Measurements from ENCODE around the gene NXPH4.
A peak's percentile ranks its signal among the peaks of the same experiment; 100 is the strongest.

The NXPH4 gene

DNA sequence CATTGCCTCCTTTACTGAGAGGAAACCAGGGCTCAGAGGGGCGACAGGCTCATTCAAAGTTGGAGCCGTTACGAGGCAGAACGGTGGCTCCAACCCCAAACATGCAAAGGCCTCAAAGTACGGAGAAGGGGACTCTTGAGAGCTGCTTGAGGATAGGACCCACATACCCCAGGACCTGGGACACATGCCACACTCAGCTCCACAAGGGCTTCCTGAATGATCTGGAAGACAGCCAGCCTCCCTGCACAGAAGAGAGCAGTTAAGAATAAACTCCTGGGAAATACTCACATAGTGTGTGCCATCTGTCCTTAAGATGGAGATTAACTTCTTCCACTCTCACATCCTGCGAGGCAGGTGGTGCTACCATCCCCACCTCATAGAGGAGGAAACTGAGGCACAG lies 26.6 kb upstream of the NXPH4 start:
- TF ChIP-seq, protein P1, sequence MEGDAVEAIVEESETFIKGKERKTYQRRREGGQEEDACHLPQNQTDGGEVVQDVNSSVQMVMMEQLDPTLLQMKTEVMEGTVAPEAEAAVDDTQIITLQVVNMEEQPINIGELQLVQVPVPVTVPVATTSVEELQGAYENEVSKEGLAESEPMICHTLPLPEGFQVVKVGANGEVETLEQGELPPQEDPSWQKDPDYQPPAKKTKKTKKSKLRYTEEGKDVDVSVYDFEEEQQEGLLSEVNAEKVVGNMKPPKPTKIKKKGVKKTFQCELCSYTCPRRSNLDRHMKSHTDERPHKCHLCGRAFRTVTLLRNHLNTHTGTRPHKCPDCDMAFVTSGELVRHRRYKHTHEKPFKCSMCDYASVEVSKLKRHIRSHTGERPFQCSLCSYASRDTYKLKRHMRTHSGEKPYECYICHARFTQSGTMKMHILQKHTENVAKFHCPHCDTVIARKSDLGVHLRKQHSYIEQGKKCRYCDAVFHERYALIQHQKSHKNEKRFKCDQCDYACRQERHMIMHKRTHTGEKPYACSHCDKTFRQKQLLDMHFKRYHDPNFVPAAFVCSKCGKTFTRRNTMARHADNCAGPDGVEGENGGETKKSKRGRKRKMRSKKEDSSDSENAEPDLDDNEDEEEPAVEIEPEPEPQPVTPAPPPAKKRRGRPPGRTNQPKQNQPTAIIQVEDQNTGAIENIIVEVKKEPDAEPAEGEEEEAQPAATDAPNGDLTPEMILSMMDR (conservative IDR thresholded peaks at IDR 0.05; ENCODE audit: control insufficient read depth, insufficient read depth, low read depth, low read length), result no peak
- no peak overlapping the region for H3K4me3 ChIP-seq (ENCODE audit: control insufficient read depth, low read depth, low read length)
- DNase-seq (ENCODE audit: low read depth), result peak; percentile 28

DNA sequence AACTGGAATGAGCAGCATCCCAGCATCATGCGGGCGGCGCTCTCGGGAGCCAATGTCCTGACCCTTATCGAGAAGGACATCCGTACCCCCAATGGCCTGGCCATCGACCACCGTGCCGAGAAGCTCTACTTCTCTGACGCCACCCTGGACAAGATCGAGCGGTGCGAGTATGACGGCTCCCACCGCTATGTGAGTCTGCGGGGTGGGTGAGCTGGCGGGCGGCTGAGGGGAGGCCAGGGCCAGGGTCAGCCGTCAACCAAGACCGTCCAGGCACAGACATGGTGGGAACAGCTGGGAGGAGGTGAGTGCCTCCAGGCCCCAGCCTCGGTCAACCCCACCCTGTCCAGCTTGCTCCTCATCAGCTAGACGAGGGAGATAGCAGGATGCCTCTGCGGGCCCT lies 25.8 kb upstream of the NXPH4 start:
- no peak for DNase-seq (ENCODE audit: low read depth)
- no peak overlapping the region for H3K4me3 ChIP-seq (ENCODE audit: control insufficient read depth, low read depth, low read length)
- TF ChIP-seq, protein P1 (conservative IDR thresholded peaks at IDR 0.05; ENCODE audit: control insufficient read depth, insufficient read depth, low read depth, low read length), result no peak

DNA sequence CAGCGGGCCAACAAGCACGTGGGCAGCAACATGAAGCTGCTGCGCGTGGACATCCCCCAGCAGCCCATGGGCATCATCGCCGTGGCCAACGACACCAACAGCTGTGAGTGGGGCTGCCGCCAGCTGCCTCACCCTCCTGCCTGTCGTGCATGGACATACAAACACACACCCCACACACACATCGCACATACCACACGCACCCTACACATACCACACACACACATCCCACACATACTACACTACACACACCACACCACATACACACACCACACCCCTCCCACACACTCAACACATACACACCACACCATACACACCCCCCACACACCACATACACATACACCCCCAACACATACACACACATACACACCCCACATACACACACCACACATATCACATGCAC lies 25.2 kb upstream of the NXPH4 start:
- TF ChIP-seq, protein P1 (conservative IDR thresholded peaks at IDR 0.05; ENCODE audit: control insufficient read depth, insufficient read depth, low read depth, low read length), result no peak
- DNase-seq (ENCODE audit: low read depth), result peak; percentile 34
- no peak overlapping the region for H3K4me3 ChIP-seq (ENCODE audit: control insufficient read depth, low read depth, low read length)

DNA sequence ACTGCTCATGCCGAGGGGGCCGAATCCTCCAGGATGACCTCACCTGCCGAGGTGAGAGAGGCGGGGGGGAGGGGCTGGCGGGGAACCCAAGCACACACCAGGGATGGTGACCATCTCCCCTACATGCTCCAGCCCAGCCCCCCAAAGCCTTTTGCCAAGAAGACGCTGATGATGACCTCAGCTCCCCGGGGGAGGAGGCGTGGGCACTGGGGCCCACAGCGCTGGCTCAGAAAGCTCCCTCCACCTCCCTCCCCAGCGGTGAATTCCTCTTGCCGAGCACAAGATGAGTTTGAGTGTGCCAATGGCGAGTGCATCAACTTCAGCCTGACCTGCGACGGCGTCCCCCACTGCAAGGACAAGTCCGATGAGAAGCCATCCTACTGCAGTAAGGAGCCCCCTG lies 23.7 kb upstream of the NXPH4 start:
- DNase-seq (ENCODE audit: low read depth), result peak; percentile 68
- TF ChIP-seq, protein P1 (conservative IDR thresholded peaks at IDR 0.05; ENCODE audit: control insufficient read depth, insufficient read depth, low read depth, low read length), result no peak
- no peak overlapping the region for H3K4me3 ChIP-seq (ENCODE audit: control insufficient read depth, low read depth, low read length)

DNA sequence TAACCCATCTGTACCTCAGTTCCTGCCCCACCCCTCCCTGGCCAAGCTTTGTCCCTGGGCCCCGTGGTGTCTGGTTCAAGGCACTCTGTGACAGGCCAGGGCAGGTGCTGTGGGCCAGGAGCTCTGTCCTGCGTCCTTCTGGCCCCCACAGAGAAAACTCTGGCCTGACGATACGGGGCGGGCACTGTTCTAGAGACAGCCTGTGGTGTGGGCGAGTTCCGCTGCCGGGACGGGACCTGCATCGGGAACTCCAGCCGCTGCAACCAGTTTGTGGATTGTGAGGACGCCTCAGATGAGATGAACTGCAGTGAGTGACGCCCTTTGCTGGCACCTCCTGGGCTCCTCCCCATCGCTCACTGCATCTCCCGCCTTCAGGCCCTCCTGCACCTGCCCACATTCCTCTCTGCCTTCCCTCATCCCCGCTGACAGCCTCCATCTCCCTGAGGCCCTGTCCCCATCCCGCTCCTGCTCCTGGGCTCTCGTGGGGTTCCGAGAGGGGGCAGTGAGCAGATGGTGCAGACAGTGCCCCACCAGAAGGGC lies 22.8 kb upstream of the NXPH4 start:
- no peak for DNase-seq (ENCODE audit: low read depth)
- TF ChIP-seq, protein P1 (conservative IDR thresholded peaks at IDR 0.05; ENCODE audit: control insufficient read depth, insufficient read depth, low read depth, low read length), result no peak
- H3K4me3 ChIP-seq (ENCODE audit: control insufficient read depth, low read depth, low read length), result no peak overlapping the region

DNA sequence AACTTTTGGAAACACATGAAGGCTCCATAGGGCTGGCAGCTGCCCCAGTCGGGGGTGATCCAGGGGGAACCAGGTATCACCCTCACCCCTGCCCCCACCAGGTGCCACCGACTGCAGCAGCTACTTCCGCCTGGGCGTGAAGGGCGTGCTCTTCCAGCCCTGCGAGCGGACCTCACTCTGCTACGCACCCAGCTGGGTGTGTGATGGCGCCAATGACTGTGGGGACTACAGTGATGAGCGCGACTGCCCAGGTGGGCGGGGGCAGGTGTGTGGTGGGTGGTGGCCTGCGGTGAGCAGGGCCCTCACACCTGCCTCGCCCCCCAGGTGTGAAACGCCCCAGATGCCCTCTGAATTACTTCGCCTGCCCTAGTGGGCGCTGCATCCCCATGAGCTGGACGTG lies 22.3 kb upstream of the NXPH4 start:
- DNase-seq (ENCODE audit: low read depth), result no peak
- TF ChIP-seq, protein P1 (conservative IDR thresholded peaks at IDR 0.05; ENCODE audit: control insufficient read depth, insufficient read depth, low read depth, low read length), result no peak
- H3K4me3 ChIP-seq (ENCODE audit: control insufficient read depth, low read depth, low read length), result no peak overlapping the region

DNA sequence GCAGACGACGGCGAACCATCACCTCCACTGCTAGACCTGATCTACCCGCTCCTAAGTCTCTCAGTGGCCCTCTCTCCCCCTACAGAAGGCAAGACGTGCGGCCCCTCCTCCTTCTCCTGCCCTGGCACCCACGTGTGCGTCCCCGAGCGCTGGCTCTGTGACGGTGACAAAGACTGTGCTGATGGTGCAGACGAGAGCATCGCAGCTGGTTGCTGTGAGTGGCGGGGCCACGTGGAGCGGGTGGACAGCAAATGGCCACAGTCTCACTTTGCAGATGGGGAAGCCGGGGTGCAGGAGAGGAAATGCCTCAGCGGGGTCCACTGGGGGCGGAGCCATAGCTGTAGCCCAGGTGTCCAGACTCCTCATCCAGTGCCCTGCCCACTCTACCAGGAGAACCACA lies 21.4 kb upstream of the NXPH4 start:
- DNase-seq (ENCODE audit: low read depth), result no peak
- H3K4me3 ChIP-seq (ENCODE audit: control insufficient read depth, low read depth, low read length), result no peak overlapping the region
- TF ChIP-seq, protein P1 (conservative IDR thresholded peaks at IDR 0.05; ENCODE audit: control insufficient read depth, insufficient read depth, low read depth, low read length), result no peak
